ENCODE results near the gene CORO1C. TPM values are rescaled to one million over a fixed set of nuclear protein-coding genes. Genes with fewer than 3 reads are reported as not detected.

The CORO1C gene
- total RNA-seq, 1 experiment from 2014 or later: 139 TPM

DNA sequence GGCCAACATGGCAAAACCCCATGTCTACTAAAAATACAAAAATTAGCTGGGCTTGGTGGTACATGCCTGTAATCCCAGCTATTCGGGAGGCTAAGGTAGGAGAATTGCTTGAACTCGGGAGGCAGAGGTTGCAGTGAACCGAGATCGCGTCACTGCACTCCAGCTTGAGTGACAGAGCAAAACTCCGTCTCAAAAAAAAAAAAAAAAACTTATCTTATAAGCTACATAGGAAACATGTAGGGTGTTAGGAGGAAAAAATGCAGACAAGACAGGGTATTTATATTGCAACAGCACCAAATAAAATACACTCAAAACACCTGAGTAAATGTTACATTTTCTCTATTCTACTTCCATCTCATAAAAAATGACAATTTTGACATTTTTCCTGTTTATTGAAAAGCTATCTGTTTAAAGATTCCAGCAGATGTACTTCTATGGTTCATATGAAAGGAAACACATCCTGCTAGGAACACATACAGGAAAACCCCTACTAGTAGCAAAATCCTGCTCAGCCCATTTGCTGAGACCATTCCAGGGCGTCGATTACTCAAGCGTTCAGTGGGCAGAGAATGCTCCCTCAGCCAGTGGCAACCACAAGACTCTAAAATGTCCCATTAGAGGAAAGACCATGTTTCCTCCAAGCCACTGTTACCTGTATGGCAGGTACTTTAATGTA lies 19.7 kb downstream of the CORO1C start:
- no peaks in the 10 kb centered on the region for H3K27me3 ChIP-seq (ENCODE audit: insufficient read depth, low read depth)
- no peak overlapping the region for H3K4me3 ChIP-seq
- H3K4me2 ChIP-seq: no peak overlapping the region
- H3K9me2 ChIP-seq (ENCODE audit: insufficient read depth): no peaks in the 10 kb centered on the region
- H2AFZ ChIP-seq: no peak overlapping the region
- intact Hi-C loops (cut with micrococcal nuclease; ENCODE audit: unreplicated experiment): no loop called here
- H3F3A ChIP-seq (ENCODE audit: insufficient read depth, low read depth): 0 out of 2 replicates have a peak, but pooled peaks cover 5% of the 10 kb centered on the region
- H4K20me1 ChIP-seq (ENCODE audit: insufficient read depth): no peaks in the 10 kb centered on the region; the same call in 1 of the 2 replicates
- ChIA-PET POLR2A (ENCODE audit: unreplicated experiment) (no interaction called here), CTCF (no interaction called here)
- H3K27ac ChIP-seq: no peak overlapping the region
- peaks cover 94% of the 10 kb centered on the region for H3K79me2 ChIP-seq (ENCODE audit: low read depth)
- no peaks in the 10 kb centered on the region for H3K4me1 ChIP-seq (replicated peaks; ENCODE audit: insufficient read depth)
- BruUV-seq (replicated peaks): no TSS peak
- H3K9me3 ChIP-seq (ENCODE audit: insufficient read depth, low read depth): no peaks in the 10 kb centered on the region
- DNase-seq: no peak
- TF ChIP-seq, protein P1, sequence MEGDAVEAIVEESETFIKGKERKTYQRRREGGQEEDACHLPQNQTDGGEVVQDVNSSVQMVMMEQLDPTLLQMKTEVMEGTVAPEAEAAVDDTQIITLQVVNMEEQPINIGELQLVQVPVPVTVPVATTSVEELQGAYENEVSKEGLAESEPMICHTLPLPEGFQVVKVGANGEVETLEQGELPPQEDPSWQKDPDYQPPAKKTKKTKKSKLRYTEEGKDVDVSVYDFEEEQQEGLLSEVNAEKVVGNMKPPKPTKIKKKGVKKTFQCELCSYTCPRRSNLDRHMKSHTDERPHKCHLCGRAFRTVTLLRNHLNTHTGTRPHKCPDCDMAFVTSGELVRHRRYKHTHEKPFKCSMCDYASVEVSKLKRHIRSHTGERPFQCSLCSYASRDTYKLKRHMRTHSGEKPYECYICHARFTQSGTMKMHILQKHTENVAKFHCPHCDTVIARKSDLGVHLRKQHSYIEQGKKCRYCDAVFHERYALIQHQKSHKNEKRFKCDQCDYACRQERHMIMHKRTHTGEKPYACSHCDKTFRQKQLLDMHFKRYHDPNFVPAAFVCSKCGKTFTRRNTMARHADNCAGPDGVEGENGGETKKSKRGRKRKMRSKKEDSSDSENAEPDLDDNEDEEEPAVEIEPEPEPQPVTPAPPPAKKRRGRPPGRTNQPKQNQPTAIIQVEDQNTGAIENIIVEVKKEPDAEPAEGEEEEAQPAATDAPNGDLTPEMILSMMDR (conservative IDR thresholded peaks at IDR 0.05): no peak
- TF ChIP-seq EZH2 (IDR thresholded peaks at IDR 0.05; ENCODE audit: low read depth): no peak
- H3K36me3 ChIP-seq (ENCODE audit: low read depth): peaks cover 4% of the 10 kb centered on the region

DNA sequence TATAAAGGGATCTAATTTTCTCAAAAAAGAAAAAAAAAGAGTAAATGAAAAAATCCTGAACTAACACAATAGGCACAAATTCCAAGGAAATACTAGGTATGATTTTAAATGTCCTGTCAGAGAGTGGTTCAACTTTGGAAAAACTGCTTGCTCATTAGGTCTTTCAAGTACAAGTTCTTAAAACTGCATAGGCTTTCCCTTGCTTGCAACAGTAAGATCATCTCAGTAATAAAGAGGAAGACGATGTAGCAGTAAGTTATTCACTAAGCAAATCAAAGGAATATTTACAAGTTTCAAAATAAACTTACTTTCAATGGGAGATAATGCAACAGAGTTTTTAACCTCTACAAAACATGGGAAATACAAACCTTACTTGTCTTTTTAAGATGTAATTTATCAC lies 21.6 kb downstream of the CORO1C start:
- Histone ChIP-seq H3K4me2 (no peak overlapping the region), H4K20me1 (ENCODE audit: insufficient read depth) (no peaks in the 10 kb centered on the region; the same call in 1 of the 2 replicates), H3F3A (ENCODE audit: insufficient read depth, low read depth) (0 out of 2 replicates have a peak, but pooled peaks cover 5% of the 10 kb centered on the region), H3K27ac (no peak overlapping the region), H3K4me3 (no peak overlapping the region), H3K27me3 (ENCODE audit: insufficient read depth, low read depth) (no peaks in the 10 kb centered on the region), H2AFZ (no peak overlapping the region), H3K9me3 (ENCODE audit: insufficient read depth, low read depth) (no peaks in the 10 kb centered on the region), H3K79me2 (ENCODE audit: low read depth) (peaks cover 95% of the 10 kb centered on the region), H3K9me2 (ENCODE audit: insufficient read depth) (no peaks in the 10 kb centered on the region), H3K36me3 (ENCODE audit: low read depth) (peaks cover 3% of the 10 kb centered on the region), H3K4me1 (replicated peaks; ENCODE audit: insufficient read depth) (no peaks in the 10 kb centered on the region)
- intact Hi-C loops (cut with micrococcal nuclease; ENCODE audit: unreplicated experiment): no loop called here
- no peak for DNase-seq
- ChIA-PET POLR2A (ENCODE audit: unreplicated experiment) (no interaction called here), CTCF (no interaction called here)
- no peak for TF ChIP-seq EZH2 (IDR thresholded peaks at IDR 0.05; ENCODE audit: low read depth)
- BruUV-seq (replicated peaks): no TSS peak

DNA sequence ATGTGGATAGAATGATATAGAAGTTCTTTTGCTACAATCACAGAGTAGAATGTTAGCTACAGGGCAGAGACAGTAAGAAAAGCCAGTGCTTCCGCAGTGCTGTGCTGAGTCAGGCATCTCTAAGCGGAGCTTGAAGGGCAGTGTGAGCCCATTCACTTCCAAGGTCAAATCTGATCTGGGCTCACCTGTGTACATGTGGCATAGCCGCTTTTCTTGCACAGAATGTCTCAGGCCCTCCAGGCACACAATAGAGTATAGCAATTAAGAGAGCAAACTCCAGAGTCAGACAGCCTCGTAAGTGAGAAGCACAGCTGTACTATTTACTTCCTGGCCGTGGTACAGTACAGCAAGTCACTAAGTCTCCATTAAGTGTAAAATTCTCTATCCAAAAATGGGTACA lies 26.8 kb downstream of the CORO1C start:
- no peaks in the 10 kb centered on the region for H3K9me2 ChIP-seq (ENCODE audit: insufficient read depth)
- TF ChIP-seq, protein P1 (conservative IDR thresholded peaks at IDR 0.05): no peak
- TF ChIP-seq EZH2 (IDR thresholded peaks at IDR 0.05; ENCODE audit: low read depth): no peak
- DNase-seq: no peak
- H3K79me2 ChIP-seq (ENCODE audit: low read depth): peaks cover 61% of the 10 kb centered on the region
- H3K36me3 ChIP-seq (ENCODE audit: low read depth): peaks cover 18% of the 10 kb centered on the region
- no peaks in the 10 kb centered on the region for H3K9me3 ChIP-seq (ENCODE audit: insufficient read depth, low read depth)
- H3K4me2 ChIP-seq: no peak overlapping the region
- H3K4me1 ChIP-seq (replicated peaks; ENCODE audit: insufficient read depth): no peaks in the 10 kb centered on the region
- 0 out of 2 replicates have a peak, but pooled peaks cover 10% of the 10 kb centered on the region for H3F3A ChIP-seq (ENCODE audit: insufficient read depth, low read depth)
- POLR2A ChIA-PET (ENCODE audit: unreplicated experiment): no interaction called here
- intact Hi-C loops (cut with micrococcal nuclease; ENCODE audit: unreplicated experiment): no loop called here
- H2AFZ ChIP-seq: no peak overlapping the region
- CTCF ChIA-PET: no interaction called here
- H3K27ac ChIP-seq: no peak overlapping the region
- no TSS peak for BruUV-seq (replicated peaks)
- H3K4me3 ChIP-seq: no peak overlapping the region
- no peaks in the 10 kb centered on the region for H3K27me3 ChIP-seq (ENCODE audit: insufficient read depth, low read depth)
- H4K20me1 ChIP-seq (ENCODE audit: insufficient read depth): no peaks in the 10 kb centered on the region; the same call in none of the 2 replicates

Data from PC-9 (cell line).